Eye (tissue), 1 donor: ENCODE measurements around the gene OSBPL3.
A peak's percentile ranks its signal among the peaks of the same experiment; 100 is the strongest.
"Not testable (repeated sequence)": the region's sequence is repeated elsewhere in the genome, so short reads cannot be mapped to it uniquely, and the experiment has no call there.

Experiments used
- DNase-seq: peaks from one replicate; pipeline ENCODE4 v3.0.0-alpha.2; 2015

OSBPL3 gene

GRCh38 chr7:24825931-24826661 is 153.9 kb downstream of the OSBPL3 start:
- DNase-seq: no peak

GRCh38 chr7:24825381-24825794 is 154.6 kb downstream of the OSBPL3 start:
- DNase-seq: no peak

- DNase-seq: no peak
Measured at GRCh38 chr7:24824896-24825295, 155.1 kb downstream of the OSBPL3 start.

GRCh38 chr7:24824400-24824799 is 155.6 kb downstream of the OSBPL3 start:
- DNase-seq: no peak

- DNase-seq: no peak
Measured at GRCh38 chr7:24821754-24822054, 158.3 kb downstream of the OSBPL3 start.

GRCh38 chr7:24821045-24821753 is 158.8 kb downstream of the OSBPL3 start:
- DNase-seq: no peak

GRCh38 chr7:24820730-24821044 is 159.3 kb downstream of the OSBPL3 start:
- peak; percentile 46 for DNase-seq

GRCh38 chr7:24819916-24820689 is 159.9 kb downstream of the OSBPL3 start:
- peak; percentile 95 for DNase-seq

- DNase-seq: no peak
Measured at GRCh38 chr7:24817339-24817738, 162.6 kb downstream of the OSBPL3 start.

- no peak for DNase-seq
Measured at GRCh38 chr7:24816868-24817267, 163.1 kb downstream of the OSBPL3 start.

GRCh38 chr7:24812305-24812945 is 167.6 kb downstream of the OSBPL3 start:
- peak; percentile 78 for DNase-seq

GRCh38 chr7:24808518-24808917 is 171.5 kb downstream of the OSBPL3 start:
- no peak for DNase-seq

- DNase-seq: no peak
Measured at GRCh38 chr7:24802300-24802699, 177.7 kb downstream of the OSBPL3 start.

- no peak for DNase-seq
Measured at GRCh38 chr7:24801883-24802282, 178.1 kb downstream of the OSBPL3 start.

- DNase-seq: no peak
Measured at GRCh38 chr7:24800667-24801066, 179.3 kb downstream of the OSBPL3 start.

GRCh38 chr7:24800073-24800472 is 179.9 kb downstream of the OSBPL3 start:
- DNase-seq: no peak

- DNase-seq: no peak
Measured at GRCh38 chr7:24799506-24799905, 180.5 kb downstream of the OSBPL3 start.

GRCh38 chr7:24798261-24798660 is 181.7 kb downstream of the OSBPL3 start:
- no peak for DNase-seq

GRCh38 chr7:24797270-24797669 is 182.7 kb downstream of the OSBPL3 start:
- no peak for DNase-seq

- no peak for DNase-seq
Measured at GRCh38 chr7:24795407-24795767, 184.6 kb downstream of the OSBPL3 start.

GRCh38 chr7:24794751-24795406 is 185.1 kb downstream of the OSBPL3 start:
- DNase-seq: not testable (repeated sequence)

- no peak for DNase-seq
Measured at GRCh38 chr7:24793982-24794648, 185.9 kb downstream of the OSBPL3 start.
